HG02642 (cell line): ENCODE results near the gene FBLN7.

Source experiments
- ATAC-seq: cut with Tn5 transposase; IDR thresholded peaks from one replicate; pipeline ENCODE4 v1.9.1; 2021; ENCODE audit warnings: mild to moderate bottlenecking; ENCODE audit not compliant: unreplicated experiment, poor library complexity

Gene FBLN7

GRCh38 chr2:112217854-112218253 lies 79.7 kb downstream of the FBLN7 start:
- ATAC-seq = no peak

GRCh38 chr2:112220186-112220585 lies 82.0 kb downstream of the FBLN7 start:
- no peak for ATAC-seq

GRCh38 chr2:112220831-112221230 lies 82.6 kb downstream of the FBLN7 start:
- ATAC-seq = no peak

GRCh38 chr2:112229348-112229747 lies 91.2 kb downstream of the FBLN7 start:
- ATAC-seq = no peak

- no peak for ATAC-seq
Observed at GRCh38 chr2:112230371-112230770, 92.2 kb downstream of the FBLN7 start.
